H9 (cell line): Measurements from ENCODE around the gene OR8B3. TPM values are rescaled to one million over a fixed set of nuclear protein-coding genes. Genes with fewer than 3 reads are reported as not detected.

Source experiments
- DNase-seq: peaks from one replicate; pipeline ENCODE4 v3.0.0-alpha.2; 2017
- H2AFZ ChIP-seq: one replicate; pipeline ENCODE4 v1.6.1; 2013; ENCODE audit warnings: mild to moderate bottlenecking, low read length, control low read depth, moderate library complexity
- H2AK5ac ChIP-seq: 2 replicates; pipeline ENCODE4 v1.6.1; 2013; ENCODE audit warnings: low read length, control low read depth, mixed read lengths; ENCODE audit not compliant: insufficient read length
- H2BK120ac ChIP-seq: one replicate; pipeline ENCODE4 v1.6.1; 2013; ENCODE audit warnings: low read depth, mild to moderate bottlenecking, low read length, control low read depth, inconsistent platforms; ENCODE audit not compliant: poor library complexity, severe bottlenecking
- H2BK12ac ChIP-seq: 2 replicates; pipeline ENCODE4 v1.6.1; 2013; ENCODE audit warnings: low read length, control low read depth, mixed read lengths, low read depth; ENCODE audit not compliant: insufficient read length
- H2BK15ac ChIP-seq: 2 replicates; pipeline ENCODE4 v1.6.1; 2013; ENCODE audit warnings: low read depth, low read length, control low read depth
- H2BK20ac ChIP-seq: one replicate; pipeline ENCODE4 v1.6.1; 2013; ENCODE audit warnings: low read depth, mild to moderate bottlenecking, low read length, control low read depth, inconsistent platforms; ENCODE audit not compliant: poor library complexity, severe bottlenecking
- H2BK5ac ChIP-seq: 2 replicates; pipeline ENCODE4 v1.6.1; 2013; ENCODE audit warnings: low read length, control low read depth, mixed read lengths; ENCODE audit not compliant: insufficient read length
- H3K14ac ChIP-seq: 2 replicates; pipeline ENCODE4 v1.6.1; 2013; ENCODE audit warnings: low read length, control low read depth; ENCODE audit not compliant: insufficient read depth
- H3K18ac ChIP-seq: 2 replicates; pipeline ENCODE4 v1.6.1; 2013; ENCODE audit warnings: low read depth, mild to moderate bottlenecking, mixed read lengths, low read length, control low read depth; ENCODE audit not compliant: insufficient read length
- H3K23ac ChIP-seq: 2 replicates; pipeline ENCODE4 v1.6.1; 2013; ENCODE audit warnings: low read length, control low read depth, mixed read lengths, low read depth; ENCODE audit not compliant: insufficient read length
- H3K23me2 ChIP-seq: 2 replicates; pipeline ENCODE4 v1.6.1; 2013; ENCODE audit warnings: low read depth, mild to moderate bottlenecking, mixed read lengths, low read length, control low read depth; ENCODE audit not compliant: insufficient read length, poor library complexity, severe bottlenecking
- H3K27ac ChIP-seq: 2 replicates; pipeline ENCODE4 v1.5.1; 2013; ENCODE audit warnings: low read length, control low read depth, mixed read lengths, low read depth; ENCODE audit not compliant: insufficient read length
- H3K27me3 ChIP-seq: 2 replicates; pipeline ENCODE4 v1.6.1; 2013; ENCODE audit warnings: low read length, control low read depth, inconsistent platforms; ENCODE audit not compliant: insufficient read depth
- H3K4ac ChIP-seq: 2 replicates; pipeline ENCODE4 v1.6.1; 2013; ENCODE audit warnings: low read depth, mild to moderate bottlenecking, control low read depth, inconsistent platforms, low read length, moderate library complexity
- H3K4me1 ChIP-seq: 2 replicates; pipeline ENCODE4 v1.6.1; 2013; ENCODE audit warnings: low read length, control low read depth, inconsistent platforms; ENCODE audit not compliant: insufficient read depth
- H3K4me2 ChIP-seq: 2 replicates; pipeline ENCODE4 v1.6.1; 2013; ENCODE audit warnings: low read length, control low read depth, mixed read lengths; ENCODE audit not compliant: insufficient read length, insufficient read depth
- H3K56ac ChIP-seq: 2 replicates; pipeline ENCODE4 v1.6.1; 2013; ENCODE audit warnings: low read depth, mild to moderate bottlenecking, mixed read lengths, low read length, control low read depth; ENCODE audit not compliant: insufficient read length
- H3K79me1 ChIP-seq: 2 replicates; pipeline ENCODE4 v1.6.1; 2013; ENCODE audit warnings: low read depth, mild to moderate bottlenecking, moderate library complexity, low read length, control low read depth, inconsistent platforms; ENCODE audit not compliant: insufficient read depth, poor library complexity, severe bottlenecking
- H3K79me2 ChIP-seq: 2 replicates; pipeline ENCODE4 v1.6.1; 2013; ENCODE audit warnings: low read length, control low read depth, inconsistent platforms; ENCODE audit not compliant: insufficient read depth
- H3K9ac ChIP-seq: 2 replicates; pipeline ENCODE4 v1.6.1; 2013; ENCODE audit warnings: low read length, control low read depth, mixed read lengths; ENCODE audit not compliant: insufficient read length; ENCODE audit errors: extremely low read depth
- H3K9me3 ChIP-seq: one replicate; pipeline ENCODE4 v1.6.1; 2013; ENCODE audit warnings: low read depth, low read length, inconsistent platforms; ENCODE audit not compliant: control insufficient read depth
- H3T11ph ChIP-seq: one replicate; pipeline ENCODE4 v1.6.1; 2013; ENCODE audit warnings: mild to moderate bottlenecking, low read length, control low read depth, inconsistent platforms
- H4K20me1 ChIP-seq: one replicate; pipeline ENCODE4 v1.6.1; 2013; ENCODE audit not compliant: control insufficient read depth, insufficient read length, insufficient read depth
- H4K5ac ChIP-seq: 2 replicates; pipeline ENCODE4 v1.6.1; 2013; ENCODE audit warnings: low read depth, mild to moderate bottlenecking, mixed read lengths, low read length, control low read depth; ENCODE audit not compliant: insufficient read length
- H4K8ac ChIP-seq: replicated peaks from 2 replicates; pipeline ENCODE4 v1.6.1; 2013; ENCODE audit warnings: low read length, control low read depth, mixed read lengths, low read depth; ENCODE audit not compliant: insufficient read length
- H4K91ac ChIP-seq: 2 replicates; pipeline ENCODE4 v1.6.1; 2013; ENCODE audit warnings: low read depth, mild to moderate bottlenecking, moderate library complexity, mixed read lengths, low read length, control low read depth; ENCODE audit not compliant: insufficient read length
- H3K27ac Mint-ChIP-seq, 3 experiments: 2 replicates in 2 of 3; 3 replicates in 1 of 3; pipeline ENCODE4 v1.8.0; 2020 to 2021; ENCODE audit warnings: mixed read lengths in 3 of 3, mild to moderate bottlenecking in 1 of 3, moderate library complexity in 1 of 3
- H3K27me3 Mint-ChIP-seq: 2 replicates; pipeline ENCODE4 v1.8.0; 2021; ENCODE audit warnings: low read depth, mild to moderate bottlenecking, moderate library complexity, mixed read lengths
- H3K36me3 Mint-ChIP-seq, 3 experiments: 2 replicates in 2 of 3; 3 replicates in 1 of 3; pipeline ENCODE4 v1.8.0; 2020 to 2021; ENCODE audit warnings: low read depth in 3 of 3, mixed read lengths in 3 of 3; ENCODE audit not compliant: insufficient read depth in 1 of 3
- H3K4me1 Mint-ChIP-seq, 2 experiments: 2 replicates each; pipeline ENCODE4 v1.8.0; 2020; ENCODE audit warnings: mixed read lengths in 2 of 2
- H3K4me3 Mint-ChIP-seq, 2 experiments: 2 replicates in 1 of 2; 3 replicates in 1 of 2; pipeline ENCODE4 v1.8.0; 2020 to 2021; ENCODE audit warnings: mild to moderate bottlenecking in 2 of 2, mixed read lengths in 2 of 2, moderate library complexity in 1 of 2
- H3K9me3 Mint-ChIP-seq, 2 experiments: 2 replicates in 1 of 2; 3 replicates in 1 of 2; pipeline ENCODE4 v1.8.0; 2020; ENCODE audit warnings: mild to moderate bottlenecking in 2 of 2, mixed read lengths in 2 of 2, moderate library complexity in 1 of 2
- CTCF ChIP-seq: fragments of 200-600 bp; sonication (generic); conservative IDR thresholded peaks from 3 replicates; pipeline ENCODE4 v1.8.0; 2021; ENCODE audit warnings: antibody characterized with exemption, mild to moderate bottlenecking
- WGBS: extraction: QIAGEN DNeasy Blood & Tissue Kit; methylation state at CpG from one replicate; pipeline ENCODE4 v1.1.7; 2013; ENCODE audit warnings: missing lambda C conversion rate, low lambda C conversion rate, mixed read lengths; ENCODE audit not compliant: insufficient read length; ENCODE audit errors: extremely low coverage; 5-methylcytosine and 5-hydroxymethylcytosine counted together
- total RNA-seq: library from RNA; stranded (reverse); gene quantifications from 2 replicates; pipeline ENCODE4 v1.2.1, GENCODE V29; 2021

OR8B3 gene
- total RNA-seq, 1 experiment from 2014 or later = not detected

DNA sequence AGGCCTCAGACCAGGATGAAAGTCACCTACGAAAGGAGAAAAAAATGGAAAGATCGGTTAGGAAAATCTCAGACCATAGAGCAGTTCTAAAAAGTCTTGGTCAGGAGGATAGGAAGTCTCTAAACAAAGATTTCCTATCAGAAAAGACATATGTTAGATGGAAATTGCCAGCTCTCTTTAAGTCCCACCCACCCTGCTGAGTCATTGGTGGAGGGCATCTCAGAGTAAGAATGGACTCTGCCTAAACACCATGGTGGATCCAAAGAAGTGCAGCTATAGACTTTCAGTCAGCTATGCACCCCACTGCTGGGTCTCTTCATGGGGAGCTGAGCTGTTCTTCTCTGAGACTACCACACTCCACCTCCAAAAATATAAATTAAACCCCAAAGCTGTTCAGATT lies 18.2 kb downstream of the OR8B3 start:
- H3K4me1 Mint-ChIP-seq = no peaks in the 10 kb centered on the region
- H3K56ac ChIP-seq = no peak overlapping the region
- H3K27ac Mint-ChIP-seq = no peak overlapping the region
- no peak overlapping the region for H3K9ac ChIP-seq
- no peaks in the 10 kb centered on the region for H3K4me1 ChIP-seq
- no peak overlapping the region for H2BK15ac ChIP-seq
- no peak overlapping the region for H2BK12ac ChIP-seq
- no peaks in the 10 kb centered on the region for H4K20me1 ChIP-seq
- H2BK5ac ChIP-seq = no peak overlapping the region
- no peak overlapping the region for H4K5ac ChIP-seq
- no peak overlapping the region for H3K27ac ChIP-seq
- H2BK20ac ChIP-seq = no peak overlapping the region
- no peak overlapping the region for H3K18ac ChIP-seq
- no peak overlapping the region for H3K14ac ChIP-seq
- no peak overlapping the region for H3K4me2 ChIP-seq
- DNase-seq = no peak
- H2AK5ac ChIP-seq = no peak overlapping the region
- no peaks in the 10 kb centered on the region for H3K23me2 ChIP-seq
- no peaks in the 10 kb centered on the region for H3K9me3 ChIP-seq
- H4K91ac ChIP-seq = no peak overlapping the region
- no peak overlapping the region for H2BK120ac ChIP-seq
- no peak overlapping the region for H3K4me3 Mint-ChIP-seq
- no peaks in the 10 kb centered on the region for H3K36me3 Mint-ChIP-seq
- no peak overlapping the region for H3K4ac ChIP-seq
- H3K23ac ChIP-seq = no peak overlapping the region
- H3K79me1 ChIP-seq = no peaks in the 10 kb centered on the region
- no peaks in the 10 kb centered on the region for H3K79me2 ChIP-seq
- no peak overlapping the region for H2AFZ ChIP-seq
- WGBS = no CpG with 5 or more reads among the region's 2 CpGs
- no peak overlapping the region for H4K8ac ChIP-seq
- no peak overlapping the region for H3T11ph ChIP-seq
- H3K27me3 Mint-ChIP-seq = no peaks in the 10 kb centered on the region
- TF ChIP-seq CTCF = no peak
- H3K9me3 Mint-ChIP-seq = no peaks in the 10 kb centered on the region
- H3K27me3 ChIP-seq = no peaks in the 10 kb centered on the region
